Measurements from ENCODE around the gene HBG2. TPM values are rescaled to one million over a fixed set of nuclear protein-coding genes. Genes with fewer than 3 reads are reported as not detected.

The HBG2 gene
- total and polyA plus RNA-seq, 9 of the 15 experiments (the other 6 are each of a cell fraction or from before 2014, with no cell fraction given), result 1,626 to 58,619 (median 10,515) TPM

DNA sequence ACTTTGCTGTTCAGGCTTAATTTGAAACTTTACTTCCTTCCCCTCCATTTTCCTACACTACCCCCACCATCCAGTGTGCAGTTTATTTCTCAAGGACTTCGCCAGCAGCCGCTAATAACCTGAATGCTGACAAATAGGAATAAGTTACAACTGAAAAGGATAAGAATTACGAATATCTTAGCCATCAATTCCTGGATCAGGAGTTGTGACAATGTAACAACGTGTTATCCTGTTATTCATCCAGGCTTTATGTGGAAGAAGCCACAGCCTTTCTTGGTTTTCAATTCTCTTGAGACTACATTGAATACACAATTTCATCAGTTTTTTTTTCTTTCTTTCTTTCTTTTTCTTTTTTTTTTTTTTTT is 10.8 kb downstream of the HBG2 start (continued):
- TF ChIP-seq ZNF174 (CRISPR knock-in tag; IDR thresholded peaks at IDR 0.05) (0 out of 2 replicates have a peak, but pooled peaks have one; percentile 16), MLX (CRISPR knock-in tag; conservative IDR thresholded peaks at IDR 0.05) (no peak), ZNF407 (IDR thresholded peaks at IDR 0.05; ENCODE audit: low read depth) (no peak), HCFC1 (IDR thresholded peaks at IDR 0.05; ENCODE audit: low read depth, low read length) (no peak), CAMTA2 (CRISPR knock-in tag; conservative IDR thresholded peaks at IDR 0.05) (peak; percentile 88; the same call in 1 of the 2 replicates), SP2 (IDR thresholded peaks at IDR 0.05; ENCODE audit: extremely low read depth, low read depth, low read length, poor library complexity, severe bottlenecking) (no peak), MLLT1 (IDR thresholded peaks at IDR 0.05) (peak; percentile 12 to 71; a peak in 3 of 4 replicates), SIN3A (IDR thresholded peaks at IDR 0.05; ENCODE audit: borderline replicate concordance in 2 of 2, control insufficient read depth in 1 of 2, low read depth in 2 of 2, low read length in 2 of 2) (0 out of 4 replicates have a peak, but pooled peaks of 1 of the 2 experiments have one; percentile 35), ZNF316 (IDR thresholded peaks at IDR 0.05) (peak; percentile 4; the same call in 1 of the 2 replicates), MCM3 (IDR thresholded peaks at IDR 0.05) (no peak), CREM (IDR thresholded peaks at IDR 0.05; ENCODE audit: low read depth) (no peak), SRSF3 (IDR thresholded peaks at IDR 0.05; ENCODE audit: insufficient read depth, low read length) (no peak)
- TF ChIP-seq, protein P1, sequence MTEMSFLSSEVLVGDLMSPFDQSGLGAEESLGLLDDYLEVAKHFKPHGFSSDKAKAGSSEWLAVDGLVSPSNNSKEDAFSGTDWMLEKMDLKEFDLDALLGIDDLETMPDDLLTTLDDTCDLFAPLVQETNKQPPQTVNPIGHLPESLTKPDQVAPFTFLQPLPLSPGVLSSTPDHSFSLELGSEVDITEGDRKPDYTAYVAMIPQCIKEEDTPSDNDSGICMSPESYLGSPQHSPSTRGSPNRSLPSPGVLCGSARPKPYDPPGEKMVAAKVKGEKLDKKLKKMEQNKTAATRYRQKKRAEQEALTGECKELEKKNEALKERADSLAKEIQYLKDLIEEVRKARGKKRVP (CRISPR knock-in tag; IDR thresholded peaks at IDR 0.05), result no peak
